ENCODE results near the gene TYW5. TPM values are rescaled to one million over a fixed set of nuclear protein-coding genes. Genes with fewer than 3 reads are reported as not detected.

The TYW5 gene
- total RNA-seq, 4 donors from 2014 or later, result 7.4 to 18.8 (median 14.6) TPM

GRCh38 chr2:199910338-199911051 is 44.8 kb downstream of the TYW5 start:
- H3K9me3 ChIP-seq, result no peaks in the 10 kb centered on the region
- H3K4me1 ChIP-seq, result peaks cover 0 to 17% (median 3%) of the 10 kb centered on the region in 4 donors
- no peak for DNase-seq
- H3K36me3 ChIP-seq, result no peaks in the 10 kb centered on the region
- no peak for TF ChIP-seq CTCF (IDR thresholded peaks at IDR 0.05)
- TF ChIP-seq POLR2A (IDR thresholded peaks at IDR 0.05), result no peak
- H3K4me3 ChIP-seq, result peak overlapping the region; percentile 66 to 84 (median 79)
- H3K27me3 ChIP-seq, result no peaks in the 10 kb centered on the region
- peak overlapping the region in 3 of 4 donors; percentile 95 to 96 (median 96) for H3K27ac ChIP-seq

- Histone ChIP-seq H3K9me3 (no peaks in the 10 kb centered on the region), H3K4me1 (peaks cover 0 to under 1% (median under 1%) of the 10 kb centered on the region in 4 donors), H3K27me3 (no peaks in the 10 kb centered on the region), H3K36me3 (no peaks in the 10 kb centered on the region), H3K27ac (no peak overlapping the region), H3K4me3 (no peak overlapping the region)
- TF ChIP-seq CTCF (IDR thresholded peaks at IDR 0.05), result no peak
- TF ChIP-seq POLR2A (IDR thresholded peaks at IDR 0.05), result no peak
- DNase-seq, result no peak
Observed at GRCh38 chr2:199907008-199907714, 48.1 kb downstream of the TYW5 start.

GRCh38 chr2:199903111-199903510 is 52.2 kb downstream of the TYW5 start:
- no peak overlapping the region for H3K4me3 ChIP-seq
- H3K27ac ChIP-seq, result no peak overlapping the region
- no peaks in the 10 kb centered on the region for H3K9me3 ChIP-seq
- TF ChIP-seq CTCF (IDR thresholded peaks at IDR 0.05) (no peak), POLR2A (IDR thresholded peaks at IDR 0.05) (no peak)
- H3K27me3 ChIP-seq, result no peaks in the 10 kb centered on the region
- no peaks in the 10 kb centered on the region for H3K36me3 ChIP-seq
- DNase-seq, result no peak
- no peaks in the 10 kb centered on the region for H3K4me1 ChIP-seq

GRCh38 chr2:199902486-199903110 is 52.7 kb downstream of the TYW5 start:
- no peaks in the 10 kb centered on the region for H3K36me3 ChIP-seq
- no peak overlapping the region for H3K27ac ChIP-seq
- DNase-seq, result no peak
- no peaks in the 10 kb centered on the region for H3K27me3 ChIP-seq
- no peak for TF ChIP-seq POLR2A (IDR thresholded peaks at IDR 0.05)
- no peak for TF ChIP-seq CTCF (IDR thresholded peaks at IDR 0.05)
- H3K4me1 ChIP-seq, result no peaks in the 10 kb centered on the region
- H3K4me3 ChIP-seq, result no peak overlapping the region
- H3K9me3 ChIP-seq, result no peaks in the 10 kb centered on the region

- Histone ChIP-seq H3K4me1 (no peaks in the 10 kb centered on the region), H3K27me3 (no peaks in the 10 kb centered on the region), H3K9me3 (no peaks in the 10 kb centered on the region), H3K4me3 (no peak overlapping the region), H3K36me3 (no peaks in the 10 kb centered on the region), H3K27ac (no peak overlapping the region)
- DNase-seq, result no peak
- TF ChIP-seq CTCF (IDR thresholded peaks at IDR 0.05), result no peak
- TF ChIP-seq POLR2A (IDR thresholded peaks at IDR 0.05), result no peak
Observed at GRCh38 chr2:199901942-199902341, 53.3 kb downstream of the TYW5 start.

Measured in Peyer's patch (tissue), 4 donors.